RWPE2 (cell line): ENCODE data around the gene PCYT1A.

Experiments used
- ATAC-seq: fragments of 200-7000 bp; cut with Tn5 transposase; 3 replicates; pipeline ENCODE4 v1.9.1; 2021; ENCODE audit warnings: low read depth
- DNase-seq: peaks from one replicate; pipeline ENCODE4 v3.0.0-alpha.2; 2020; ENCODE audit warnings: low spot score
- H3K27ac ChIP-seq: fragments of 450-650 bp; 2 replicates; pipeline ENCODE4 v1.5.1; 2017; ENCODE audit warnings: mild to moderate bottlenecking; ENCODE audit not compliant: poor library complexity, severe bottlenecking
- H3K27me3 ChIP-seq: fragments of 250-450 bp; sonication (Bioruptor Pico); 2 replicates; pipeline ENCODE4 v1.5.1; 2021; ENCODE audit warnings: mild to moderate bottlenecking, moderate library complexity; ENCODE audit not compliant: insufficient read depth, poor library complexity, severe bottlenecking
- H3K36me3 ChIP-seq: fragments of 250-450 bp; sonication (Bioruptor Pico); 2 replicates; pipeline ENCODE4 v1.5.1; 2020; ENCODE audit warnings: low read depth, mild to moderate bottlenecking, moderate library complexity
- H3K4me1 ChIP-seq: fragments of 250-450 bp; sonication (Bioruptor Pico); 2 replicates; pipeline ENCODE4 v1.5.1; 2021; ENCODE audit warnings: mild to moderate bottlenecking, moderate library complexity; ENCODE audit not compliant: insufficient read depth, poor library complexity, severe bottlenecking
- H3K4me3 ChIP-seq: fragments of 250-450 bp; sonication (Bioruptor Pico); 2 replicates; pipeline ENCODE4 v1.5.1; 2021; ENCODE audit warnings: mild to moderate bottlenecking, moderate library complexity; ENCODE audit not compliant: severe bottlenecking
- H3K9me3 ChIP-seq: fragments of 250-450 bp; sonication (Bioruptor Pico); 2 replicates; pipeline ENCODE4 v1.5.1; 2021; ENCODE audit warnings: mild to moderate bottlenecking, moderate library complexity; ENCODE audit not compliant: severe bottlenecking
- CTCF ChIP-seq: fragments of 450-650 bp; IDR thresholded peaks from one replicate; pipeline ENCODE4 v1.5.1; 2017; ENCODE audit warnings: mild to moderate bottlenecking, moderate library complexity; ENCODE audit not compliant: poor library complexity, severe bottlenecking

The PCYT1A gene

DNA sequence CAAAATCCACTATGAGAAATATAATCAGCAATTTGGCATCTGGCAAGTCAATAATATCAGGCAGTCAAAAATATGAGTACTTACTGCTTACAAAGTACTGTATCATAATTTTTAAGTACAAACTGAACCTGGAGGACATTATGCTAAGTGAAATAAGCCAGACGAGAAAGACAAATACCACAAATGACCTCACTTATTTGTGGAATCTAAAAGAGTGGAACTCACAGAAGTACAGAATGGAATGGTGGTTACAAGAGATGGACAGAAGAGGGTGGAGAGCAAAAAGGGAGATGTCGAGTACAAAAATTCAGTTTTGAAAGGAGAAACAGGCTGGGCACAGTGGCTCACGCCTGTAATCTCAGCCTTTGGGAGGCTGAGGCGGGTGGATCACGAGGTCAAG, 12.4 kb downstream of the PCYT1A start:
- peaks cover 12% of the 10 kb centered on the region for H3K36me3 ChIP-seq
- no peaks in the 10 kb centered on the region for H3K9me3 ChIP-seq
- no peak for DNase-seq
- ATAC-seq = no peak
- no peak overlapping the region for H3K27ac ChIP-seq
- no peaks in the 10 kb centered on the region for H3K27me3 ChIP-seq
- no peak overlapping the region for H3K4me3 ChIP-seq
- no peak for TF ChIP-seq CTCF
- peaks cover 17% of the 10 kb centered on the region for H3K4me1 ChIP-seq

GRCh38 chr3:196274585-196274984, 12.9 kb downstream of the PCYT1A start:
- no peak for TF ChIP-seq CTCF
- Histone ChIP-seq H3K9me3 (no peaks in the 10 kb centered on the region), H3K4me3 (no peak overlapping the region), H3K4me1 (peaks cover 11% of the 10 kb centered on the region), H3K27me3 (no peaks in the 10 kb centered on the region), H3K27ac (no peak overlapping the region), H3K36me3 (peaks cover 17% of the 10 kb centered on the region)
- no peak for DNase-seq
- ATAC-seq = no peak

DNA sequence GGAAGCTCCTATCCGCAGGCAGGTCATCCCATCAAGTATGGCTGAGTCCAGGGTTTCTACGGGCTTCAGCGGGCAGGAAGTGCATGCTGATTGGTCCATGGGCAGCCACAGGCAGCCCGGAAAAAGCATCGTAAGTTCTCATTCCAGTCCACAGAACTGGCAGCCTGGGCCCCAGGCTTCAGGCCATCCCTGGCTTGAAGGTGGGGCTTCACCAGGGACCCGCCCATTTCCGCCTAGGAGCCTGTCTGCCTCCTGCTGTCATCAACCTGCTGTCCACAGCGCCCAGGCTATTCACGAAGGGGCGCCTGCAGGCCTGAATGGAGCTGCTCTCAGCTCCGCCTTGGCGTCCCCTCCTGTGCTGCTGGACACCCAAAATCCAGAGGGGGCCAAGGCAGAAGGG, 13.9 kb downstream of the PCYT1A start:
- DNase-seq = no peak
- Histone ChIP-seq H3K4me1 (peaks cover 10% of the 10 kb centered on the region), H3K27ac (no peak overlapping the region), H3K36me3 (peaks cover 27% of the 10 kb centered on the region), H3K9me3 (no peaks in the 10 kb centered on the region), H3K27me3 (no peaks in the 10 kb centered on the region), H3K4me3 (no peak overlapping the region)
- no peak for ATAC-seq
- no peak for TF ChIP-seq CTCF

GRCh38 chr3:196272826-196273225, 14.7 kb downstream of the PCYT1A start:
- Histone ChIP-seq H3K27me3 (no peaks in the 10 kb centered on the region), H3K27ac (no peak overlapping the region), H3K9me3 (no peaks in the 10 kb centered on the region), H3K36me3 (peaks cover 35% of the 10 kb centered on the region), H3K4me1 (peaks cover 4% of the 10 kb centered on the region), H3K4me3 (no peak overlapping the region)
- DNase-seq (no peak), ATAC-seq (no peak)
- TF ChIP-seq CTCF = no peak

DNA sequence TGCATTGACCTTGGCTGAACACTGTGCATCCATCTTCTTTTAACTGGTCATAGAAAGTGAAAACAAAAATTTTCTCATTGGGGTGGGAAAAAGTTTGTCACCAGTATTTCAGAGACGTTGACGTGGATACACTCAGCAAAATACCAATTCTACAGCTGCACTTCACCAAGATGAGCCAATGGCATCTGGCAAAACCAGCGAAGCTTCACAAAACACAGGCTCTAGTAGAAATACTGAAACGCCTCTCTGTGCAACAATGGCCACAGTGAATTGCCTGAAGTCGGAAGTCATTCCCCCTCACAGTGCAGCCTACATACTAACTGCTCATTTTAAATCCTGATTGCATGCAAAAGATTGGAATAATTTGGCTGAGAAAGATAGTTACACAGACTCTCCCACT, 17.0 kb downstream of the PCYT1A start:
- Histone ChIP-seq H3K27ac (no peak overlapping the region), H3K4me3 (no peak overlapping the region), H3K9me3 (no peaks in the 10 kb centered on the region), H3K4me1 (peaks cover 4% of the 10 kb centered on the region), H3K27me3 (no peaks in the 10 kb centered on the region), H3K36me3 (peaks cover 56% of the 10 kb centered on the region)
- no peak for ATAC-seq
- no peak for DNase-seq
- no peak for TF ChIP-seq CTCF
